ENCODE data around the gene GPR180. TPM values are rescaled to one million over a fixed set of nuclear protein-coding genes. Genes with fewer than 3 reads are reported as not detected.
A peak's percentile ranks its signal among the peaks of the same experiment; 100 is the strongest.
"Not testable (repeated sequence)": the region's sequence is repeated elsewhere in the genome, so short reads cannot be mapped to it uniquely, and the experiment has no call there.

Gene GPR180
- total RNA-seq, 1 donor from 2014 or later = 16.1 TPM

DNA sequence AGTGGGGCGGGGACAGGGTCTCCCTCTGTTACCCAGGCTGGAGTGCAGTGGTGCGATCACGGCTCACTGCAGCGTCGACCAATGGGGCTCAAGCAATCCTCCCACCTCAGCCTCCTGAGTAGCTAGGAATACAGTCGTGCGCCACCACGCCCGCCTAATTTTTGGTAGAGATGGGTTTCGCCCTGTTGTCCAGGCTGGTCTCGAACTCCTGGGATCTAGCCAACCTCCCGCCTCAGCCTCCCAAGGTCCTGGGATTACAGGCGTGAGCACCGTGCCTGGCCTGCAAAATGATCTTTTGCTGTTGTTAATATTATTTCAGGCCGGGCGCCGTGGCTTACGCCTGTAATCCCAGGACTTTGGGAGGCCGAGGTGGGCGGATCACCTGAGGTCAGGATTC, 5.1 kb upstream of the GPR180 start:
- no peak for DNase-seq (ENCODE audit: low read depth)

DNA sequence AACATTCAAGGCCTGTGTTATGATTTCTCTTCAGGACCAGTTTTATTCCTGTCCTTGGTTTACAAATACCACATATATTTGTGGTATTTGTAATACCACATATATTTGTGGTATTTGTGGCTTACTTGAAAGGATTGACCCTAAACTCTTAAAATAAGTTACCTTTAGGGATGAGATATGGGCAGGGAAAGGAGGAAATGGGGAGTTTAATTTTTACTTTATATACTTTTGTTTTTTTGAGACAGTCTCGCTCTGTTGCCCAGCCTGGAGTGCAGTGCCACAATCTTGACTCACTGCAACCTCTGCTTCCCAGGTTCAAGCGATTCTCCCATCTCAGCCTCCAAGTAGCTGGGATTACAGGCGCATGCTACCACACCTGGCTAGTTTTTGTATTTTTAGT, 3.4 kb upstream of the GPR180 start:
- DNase-seq (ENCODE audit: low read depth) = no peak

DNA sequence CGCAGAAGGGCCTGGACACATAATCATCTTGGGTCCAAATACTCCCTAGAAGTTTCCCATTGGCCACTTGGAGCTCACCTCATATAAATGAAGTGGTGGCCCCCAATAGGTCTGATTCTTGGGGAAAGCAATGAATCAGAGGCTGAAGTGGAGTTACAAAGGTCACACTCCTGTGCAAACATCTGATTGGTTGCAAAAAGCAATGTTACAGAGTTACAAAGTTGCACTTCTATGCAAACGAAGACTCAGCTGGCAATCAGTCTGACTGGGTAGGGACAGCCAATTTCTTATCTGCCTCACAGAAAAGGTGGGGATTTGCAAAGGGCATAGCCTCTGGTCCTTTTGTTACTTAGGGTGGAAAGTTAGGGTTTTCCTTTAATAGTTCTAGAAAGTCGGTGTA, 1.8 kb upstream of the GPR180 start:
- no peak for DNase-seq (ENCODE audit: low read depth)

DNA sequence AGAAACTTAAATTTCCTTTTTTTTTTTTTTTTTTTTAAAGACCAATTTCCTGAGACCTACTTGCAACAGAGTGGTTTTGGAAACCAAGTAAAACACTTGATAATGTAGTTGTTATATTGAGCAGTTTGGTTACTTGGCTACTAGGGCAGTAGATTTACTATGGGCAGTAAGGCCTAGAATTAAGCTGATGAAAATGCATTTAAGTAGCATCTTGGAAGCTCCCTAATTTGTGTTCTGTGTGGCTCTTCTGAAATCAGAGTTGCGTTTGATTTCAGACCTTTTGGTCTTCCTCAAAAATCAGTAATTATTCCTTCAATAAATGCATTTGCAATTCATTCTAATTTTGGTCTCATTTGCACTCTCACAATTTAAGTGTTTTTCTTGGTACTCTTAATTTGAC, 810 bp downstream of the GPR180 start:
- no peak for DNase-seq (ENCODE audit: low read depth)

DNA sequence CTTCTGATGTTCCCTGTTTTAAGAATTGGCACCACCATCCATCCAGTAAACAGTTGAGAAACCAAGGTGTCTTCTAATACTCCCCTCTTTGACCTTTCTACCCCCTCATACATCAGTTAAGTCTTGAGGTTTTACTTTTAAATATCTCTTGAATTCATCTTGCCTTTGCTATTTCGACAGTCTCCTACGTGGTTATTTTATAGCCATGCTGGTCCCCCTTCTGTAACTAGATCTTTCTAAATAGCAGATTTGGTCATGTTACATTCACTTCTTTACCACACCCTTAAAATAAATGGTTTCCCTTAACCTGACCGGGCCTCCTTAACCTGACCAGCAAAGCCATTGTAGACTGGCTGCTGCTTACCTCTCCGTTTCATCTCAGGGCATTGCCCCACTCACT, 5.4 kb downstream of the GPR180 start:
- DNase-seq (ENCODE audit: low read depth) = no peak

DNA sequence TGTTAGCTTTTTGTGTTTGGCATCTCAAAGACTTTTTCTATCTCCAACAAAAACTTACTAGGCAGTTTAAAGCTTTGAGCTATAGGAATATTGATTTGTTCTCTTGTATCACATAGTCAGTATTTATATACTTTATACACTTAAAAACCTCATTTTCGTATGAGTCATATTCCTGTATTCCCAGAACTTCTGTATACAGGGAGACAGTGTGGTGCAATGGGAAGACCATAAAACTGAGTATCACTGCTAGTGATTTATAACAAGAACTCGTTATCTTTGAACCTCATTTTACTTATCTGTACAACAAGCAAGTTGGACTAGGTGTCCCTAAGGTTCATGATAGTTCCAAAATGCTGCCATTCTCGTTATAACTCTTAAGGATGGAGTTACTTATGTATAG, 6.3 kb downstream of the GPR180 start:
- DNase-seq (ENCODE audit: low read depth) = no peak

DNA sequence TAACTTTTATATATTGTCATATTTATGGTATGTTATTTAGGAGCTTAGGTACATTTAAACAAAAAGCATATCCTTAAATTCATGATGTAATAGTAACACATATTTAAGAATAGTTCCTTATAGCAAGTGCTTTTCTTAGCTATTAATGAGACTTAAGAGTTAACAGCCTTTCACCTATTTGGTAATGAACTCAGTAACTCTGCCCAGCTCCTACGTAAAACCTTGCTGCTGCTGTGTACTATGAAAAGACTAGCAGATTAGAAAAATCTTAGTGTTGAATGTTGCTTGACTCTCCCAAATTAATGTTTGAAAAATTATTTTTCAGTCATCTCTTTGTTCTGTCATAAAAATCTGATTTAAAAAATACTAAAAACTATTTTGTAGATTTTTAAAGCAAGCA, 6.9 kb downstream of the GPR180 start:
- DNase-seq (ENCODE audit: low read depth) = no peak

DNA sequence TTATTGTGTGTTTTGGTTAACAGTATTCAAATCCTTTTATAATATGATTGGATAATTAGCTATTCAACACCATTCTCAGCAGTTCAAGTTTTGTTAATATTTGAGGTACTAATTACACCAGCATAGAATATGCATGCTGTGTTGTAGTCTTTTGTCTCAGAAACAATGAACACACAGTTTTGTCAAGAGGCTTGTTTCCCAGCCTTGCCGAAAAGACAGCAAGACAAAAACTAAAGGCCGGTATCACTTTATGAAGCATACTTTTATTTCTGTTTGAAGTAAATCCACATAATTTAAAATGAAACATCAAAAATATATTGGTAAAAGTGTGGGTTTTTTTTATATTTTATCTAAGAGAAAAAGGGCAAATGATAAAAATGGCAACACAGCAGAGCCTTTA, 7.5 kb downstream of the GPR180 start:
- DNase-seq (ENCODE audit: low read depth) = no peak

DNA sequence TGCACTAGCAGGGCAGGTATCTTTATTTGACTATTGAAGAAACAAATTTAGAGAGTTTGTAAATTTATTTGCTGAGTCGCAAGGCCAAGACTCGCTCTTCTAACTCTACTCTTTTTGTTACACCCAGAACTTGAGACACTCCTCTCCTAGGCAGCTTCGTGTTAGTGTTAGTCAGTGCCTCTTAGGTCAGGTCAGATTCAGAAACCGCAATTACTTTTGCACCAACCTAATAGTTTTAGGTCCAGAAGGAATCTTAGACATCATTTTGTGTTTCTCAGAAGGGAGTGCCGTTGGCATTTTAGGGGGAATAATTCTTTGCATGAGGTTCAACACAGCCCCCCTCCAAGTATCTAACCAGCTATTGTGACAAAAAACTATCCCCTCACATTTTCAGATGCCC, 8.8 kb downstream of the GPR180 start:
- no peak for DNase-seq (ENCODE audit: low read depth)

DNA sequence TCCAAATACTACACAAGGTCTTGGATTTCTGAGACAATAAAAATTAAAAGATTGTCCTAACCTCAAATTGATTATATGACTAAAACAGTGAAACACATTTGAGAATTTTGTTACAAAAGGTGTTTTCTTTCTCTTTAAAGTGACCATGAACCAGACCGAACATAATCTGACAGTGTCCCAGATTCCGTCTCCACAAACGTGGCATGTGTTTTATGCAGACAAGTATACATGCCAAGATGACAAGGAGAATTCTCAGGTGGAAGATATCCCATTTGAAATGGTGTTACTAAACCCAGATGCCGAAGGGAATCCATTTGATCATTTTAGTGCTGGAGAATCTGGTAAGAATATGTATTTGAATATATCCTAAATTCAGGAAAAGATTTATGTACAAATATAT, 10.4 kb downstream of the GPR180 start:
- no peak for DNase-seq (ENCODE audit: low read depth)

DNA sequence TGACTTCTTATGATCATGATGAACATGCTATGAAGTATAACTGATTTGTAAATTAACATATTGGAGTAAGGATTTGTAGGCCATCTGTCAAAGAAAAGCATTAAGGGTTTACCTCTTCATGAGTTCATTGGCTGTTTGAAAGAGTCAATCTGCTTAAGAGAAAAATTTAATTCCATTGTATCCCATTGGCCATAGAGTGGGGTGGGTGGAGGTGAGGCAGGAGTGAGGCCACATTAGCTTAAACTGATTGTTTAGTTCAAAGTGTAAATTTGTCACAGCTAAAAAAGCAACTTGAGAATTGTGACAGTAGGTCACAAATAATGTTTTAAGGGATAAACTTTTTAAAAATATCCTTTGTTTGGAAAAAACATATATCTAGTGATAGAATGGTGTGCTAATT, 11.4 kb downstream of the GPR180 start:
- DNase-seq (ENCODE audit: low read depth) = no peak

DNA sequence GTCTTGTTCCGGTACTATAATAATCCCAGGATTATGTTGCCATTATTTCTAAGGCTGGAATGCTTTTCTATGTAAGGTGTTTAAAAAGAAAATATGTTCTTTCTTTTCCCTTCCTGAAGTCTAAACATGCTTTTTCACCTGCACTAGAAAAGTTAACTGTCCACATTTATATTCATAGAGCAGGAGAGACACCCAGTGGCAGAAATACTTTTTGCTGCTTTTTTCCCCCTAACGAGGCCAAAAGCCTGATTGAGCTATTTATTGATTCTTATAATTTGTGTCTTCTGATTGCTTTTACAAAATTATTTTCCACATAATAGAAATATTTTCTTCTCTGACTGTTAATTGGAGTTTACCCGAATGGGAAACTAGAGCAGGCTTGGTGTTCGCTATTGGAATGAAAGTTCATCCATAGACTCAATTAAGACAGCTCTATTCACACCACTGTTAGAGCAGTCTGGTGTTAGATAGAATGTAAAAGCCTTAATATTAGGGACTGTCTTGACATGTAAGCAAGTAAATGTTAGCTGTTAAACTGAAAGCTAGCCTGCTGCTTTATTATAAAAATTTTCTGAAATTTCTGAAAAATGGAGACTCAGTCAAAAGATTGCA, 15.8 kb downstream of the GPR180 start:
- no peak for DNase-seq (ENCODE audit: low read depth)

DNA sequence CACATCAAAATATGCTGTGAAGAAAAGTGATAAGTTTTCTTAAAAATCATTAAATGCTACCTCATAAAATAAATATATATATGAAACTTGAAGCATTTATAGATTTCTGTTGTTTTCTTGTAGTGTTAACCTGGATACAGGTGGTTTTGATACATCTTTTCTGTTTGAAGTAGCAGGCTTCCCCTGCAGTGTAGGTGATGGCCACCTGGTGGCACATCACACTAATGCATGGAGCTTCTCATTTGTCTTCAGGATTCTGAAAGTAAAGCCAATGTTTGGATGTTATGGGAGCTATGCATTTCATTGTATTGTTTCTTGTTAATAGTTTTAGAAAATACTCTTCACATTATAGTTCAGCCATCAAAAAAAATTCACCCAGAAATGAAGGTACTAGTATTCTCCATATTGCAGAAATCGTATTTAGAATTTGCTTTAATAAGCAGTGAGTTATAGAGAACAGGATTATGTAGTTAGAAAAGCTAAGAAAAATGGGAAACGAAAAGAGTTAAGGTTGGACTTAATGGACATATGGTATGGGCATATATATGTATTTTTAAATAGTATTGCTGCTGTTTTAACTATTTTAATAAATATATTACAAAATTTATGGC, 18.7 kb downstream of the GPR180 start:
- DNase-seq (ENCODE audit: low read depth) = peak; percentile 33

DNA sequence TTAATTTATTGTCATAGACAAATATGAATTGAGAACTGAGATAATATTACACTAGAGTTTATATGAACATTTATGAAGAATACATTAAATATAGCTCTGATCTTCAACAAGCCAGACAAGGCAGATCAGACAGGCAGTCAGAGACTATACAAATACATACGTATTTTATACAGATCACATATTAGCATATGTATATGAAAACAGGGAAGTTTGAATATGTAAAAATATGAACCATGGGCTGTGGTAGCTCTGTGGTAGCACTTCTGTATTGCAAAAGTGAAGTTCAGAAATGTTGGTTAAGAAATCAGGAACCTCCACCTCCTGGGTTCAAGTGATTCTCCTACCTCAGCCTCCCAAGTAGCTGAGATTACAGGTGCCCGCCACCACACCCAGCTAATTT, 20.7 kb downstream of the GPR180 start:
- DNase-seq (ENCODE audit: low read depth) = no peak

DNA sequence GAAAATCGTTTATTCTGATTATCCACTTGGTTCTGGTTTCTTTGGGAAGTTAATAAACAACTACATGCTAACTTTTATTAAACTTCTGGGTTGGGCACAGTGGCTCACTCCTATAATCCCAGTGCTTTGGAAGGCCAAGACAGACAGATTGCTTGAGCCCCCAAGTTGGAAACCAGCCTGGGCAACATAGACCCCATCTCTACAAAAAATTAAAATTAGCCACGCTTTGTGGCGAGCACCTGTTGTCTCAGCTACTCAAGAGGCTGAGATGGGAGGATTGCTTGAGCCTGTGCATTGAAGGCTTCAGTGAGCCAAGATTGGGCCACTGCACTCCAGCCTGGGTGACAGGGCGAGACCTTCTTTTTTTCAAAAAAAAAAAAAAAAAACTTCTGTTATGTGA, 21.7 kb downstream of the GPR180 start:
- DNase-seq (ENCODE audit: low read depth) = no peak

DNA sequence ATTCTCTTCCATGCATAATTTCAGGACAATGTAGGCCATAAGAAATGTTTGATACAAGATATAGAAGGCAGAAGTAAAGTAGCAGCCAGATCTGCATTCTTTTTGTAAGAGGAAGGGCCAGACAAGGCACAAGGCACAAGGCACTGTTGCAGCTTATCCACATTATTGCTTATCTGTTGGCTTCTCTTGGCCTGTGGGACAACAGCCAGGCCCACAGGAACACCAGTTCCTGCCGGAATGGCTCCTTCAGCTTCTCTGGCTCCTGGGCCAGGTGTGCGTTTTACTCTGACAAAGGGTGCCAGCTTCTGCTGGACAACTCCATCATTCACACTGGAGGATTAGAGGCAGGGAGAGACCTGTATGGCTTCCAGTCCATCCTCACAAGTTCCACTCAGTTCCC, 29.2 kb downstream of the GPR180 start:
- no peak for DNase-seq (ENCODE audit: low read depth)

DNA sequence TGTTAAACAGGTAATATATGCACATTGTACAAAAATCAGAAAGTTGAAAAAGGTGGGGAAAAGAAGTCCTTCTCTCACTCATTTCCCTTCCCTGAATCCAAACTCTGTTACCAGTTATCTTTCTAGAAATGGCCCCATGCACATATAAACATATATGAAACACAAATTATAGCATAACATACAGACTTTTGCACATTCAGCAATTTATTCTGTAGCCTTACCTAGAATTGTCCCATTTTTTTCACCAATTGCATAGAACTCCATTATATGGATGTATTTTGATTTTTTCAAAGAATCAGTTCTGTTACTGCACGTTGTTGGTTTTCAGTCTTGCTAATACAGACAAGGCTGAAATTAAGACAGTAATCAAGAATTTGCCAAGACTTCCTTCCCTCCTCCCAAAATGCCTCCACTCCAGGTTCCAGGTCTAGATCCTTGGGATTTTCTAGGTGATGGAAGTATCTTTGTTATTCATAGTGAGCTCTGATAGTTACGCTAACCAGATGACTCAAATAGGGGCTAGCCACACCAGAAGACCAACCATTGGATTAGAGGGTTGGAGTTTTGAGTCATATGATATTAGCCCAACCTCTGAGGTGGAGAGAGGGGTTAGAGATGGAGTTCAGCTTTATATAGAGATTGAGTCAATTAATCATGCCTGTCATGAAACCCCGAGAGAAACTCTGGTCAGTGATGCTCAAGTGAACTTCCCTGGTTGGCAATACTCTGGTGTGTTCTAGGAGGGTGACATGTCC, 30.7 kb downstream of the GPR180 start:
- no peak for DNase-seq (ENCODE audit: low read depth)

DNA sequence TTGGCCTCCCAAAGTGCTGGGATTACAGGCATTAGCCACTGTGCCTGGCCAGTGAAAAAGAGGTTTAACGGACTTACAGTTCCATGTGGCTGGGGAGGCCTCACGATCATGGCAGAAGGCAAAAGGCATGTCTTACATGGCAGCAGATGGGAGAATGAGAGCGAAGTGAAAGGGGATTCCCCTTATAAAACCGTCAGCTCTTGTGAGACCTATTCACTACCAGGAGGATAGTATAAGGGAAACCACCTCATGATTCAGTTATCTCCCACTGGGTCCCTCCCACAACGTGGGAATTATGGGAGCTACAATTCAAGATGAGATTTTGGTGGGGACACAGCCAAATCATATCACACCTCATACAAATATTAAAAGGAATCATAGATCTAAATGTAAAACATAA, 34.4 kb downstream of the GPR180 start:
- DNase-seq (ENCODE audit: low read depth) = not testable (repeated sequence)

DNA sequence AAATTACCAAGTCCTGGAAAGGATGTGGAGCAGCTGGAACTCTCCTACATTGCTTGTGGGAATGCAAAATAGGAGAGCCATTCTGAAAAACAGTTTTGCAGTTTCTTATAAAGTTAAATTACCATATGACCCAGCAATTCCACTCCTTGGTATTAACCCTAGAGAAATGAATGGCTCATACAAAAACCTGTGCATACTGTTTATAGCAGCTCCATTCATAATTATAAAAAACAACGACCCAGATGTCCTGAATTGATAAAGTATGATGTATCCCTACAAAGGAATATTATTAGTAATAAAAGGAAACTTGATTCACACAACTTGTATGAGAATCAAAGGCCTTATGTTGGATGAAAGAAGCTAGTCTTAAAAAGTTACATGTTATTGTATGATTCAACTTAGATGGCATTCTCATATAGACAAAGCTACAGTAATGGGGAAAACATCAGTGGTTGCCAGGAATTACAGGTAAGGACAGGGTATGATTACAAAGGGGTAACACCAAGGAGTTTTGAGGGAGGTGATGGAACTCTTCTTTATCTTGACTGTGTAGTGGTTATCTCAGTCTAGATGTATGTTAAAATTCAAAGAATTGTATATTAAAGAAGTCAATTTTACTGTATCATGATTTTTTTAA, 35.4 kb downstream of the GPR180 start:
- DNase-seq (ENCODE audit: low read depth) = no peak

DNA sequence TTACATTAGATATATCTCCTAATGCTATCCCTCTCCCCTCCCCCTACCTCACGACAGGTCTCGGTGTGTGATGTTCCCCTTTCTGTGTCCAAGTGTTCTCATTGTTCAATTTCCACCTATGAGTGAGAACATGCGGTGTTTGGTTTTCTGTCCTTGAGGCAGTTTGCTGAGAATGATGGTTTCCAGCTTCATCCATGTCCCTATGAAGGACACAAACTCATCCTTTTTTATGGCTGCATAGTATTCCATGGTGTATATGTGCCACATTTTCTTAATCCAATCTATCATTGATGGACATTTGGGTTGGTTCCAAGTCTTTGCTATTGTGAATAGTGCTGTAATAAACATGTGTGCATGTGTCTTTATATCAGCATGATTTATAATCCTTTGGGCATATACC, 36.0 kb downstream of the GPR180 start:
- not testable (repeated sequence) for DNase-seq (ENCODE audit: low read depth)

DNA sequence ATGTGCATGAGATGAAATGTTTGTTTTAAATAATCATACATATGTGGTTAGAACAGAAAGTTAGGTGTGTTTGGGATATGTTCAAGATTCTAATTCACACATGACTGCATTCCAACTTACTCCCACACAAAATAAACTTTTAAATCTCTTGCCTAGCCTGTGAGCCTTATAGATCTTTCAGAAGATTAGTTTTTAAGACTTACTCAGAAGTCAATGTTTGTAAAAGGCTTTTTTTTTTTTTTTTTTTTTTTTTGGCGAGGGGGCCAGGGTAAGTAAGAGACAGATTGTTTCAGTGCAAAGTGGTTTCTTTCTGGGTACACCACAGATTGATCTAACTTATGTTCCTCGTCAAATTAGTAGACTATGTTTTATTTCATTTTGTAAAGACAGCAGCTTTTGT, 39.1 kb downstream of the GPR180 start:
- peak; percentile 37 for DNase-seq (ENCODE audit: low read depth)

DNA sequence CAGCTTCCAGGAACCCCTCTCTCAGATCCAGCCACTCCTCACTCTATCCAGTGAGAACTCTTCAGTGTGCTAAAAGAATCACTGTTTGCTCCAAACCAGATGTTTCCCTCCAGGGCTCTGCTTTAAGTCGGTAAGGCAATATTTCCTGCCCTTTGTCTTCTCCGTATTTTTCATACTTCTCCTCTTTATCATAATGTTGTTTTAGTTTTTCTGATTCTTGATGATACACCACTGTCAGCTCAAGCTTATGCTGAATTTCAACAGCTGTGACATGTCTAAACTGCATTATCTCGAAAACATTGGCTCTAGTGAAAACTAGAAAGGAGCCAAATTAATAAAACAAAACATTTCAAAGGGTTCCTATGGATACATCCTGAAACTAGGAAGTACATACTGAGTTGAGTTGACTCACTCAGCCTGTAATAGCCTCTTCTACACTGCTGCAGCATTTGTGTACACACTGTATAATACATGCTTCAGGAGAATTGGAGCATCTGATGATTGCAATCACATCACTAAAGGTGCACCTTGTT, 39.8 kb downstream of the GPR180 start:
- peak; percentile 40 for DNase-seq (ENCODE audit: low read depth)

DNA sequence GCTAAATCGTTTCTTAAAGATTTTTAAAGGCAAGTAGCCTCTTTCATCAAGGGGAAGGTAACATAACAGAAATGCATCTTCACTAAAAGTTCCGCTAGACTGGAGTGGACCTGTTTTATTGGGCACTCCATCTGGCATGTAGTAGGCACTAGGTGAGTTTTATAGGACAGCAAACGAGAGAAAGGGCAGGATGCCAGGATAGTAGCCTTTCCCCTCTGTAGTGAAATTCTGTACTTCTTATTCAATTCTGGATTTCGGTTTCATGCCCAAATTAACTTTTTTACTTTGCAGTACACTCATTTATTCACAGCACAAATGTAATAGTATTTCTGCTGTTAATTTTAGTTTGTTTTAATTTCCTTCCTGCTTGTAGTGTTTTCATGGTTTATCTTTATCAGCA, 45.2 kb downstream of the GPR180 start:
- no peak for DNase-seq (ENCODE audit: low read depth)

All from renal cortical epithelial cell (primary cell).